Activated naive CD4-positive, alpha-beta T cell treated with anti-CD3 and anti-CD28 coated beads, Interleukin-2, amount 10 ng/mL, durations not matched to agents 7 days and 5 days (primary cell): ENCODE results near the gene PIGU.

Experiments used
- CTCF ChIA-PET: fragments of 350-600 bp; sonication (Branson Sonifier 250); formaldehyde crosslinking; loops from one replicate; lab custom pipeline; 2021; ENCODE audit warnings: antibody characterized with exemption; lab: Charles Lee
- DNase-seq: peaks from one replicate; pipeline ENCODE4 v3.0.0-alpha.2; 2020
- H3K27ac Mint-ChIP-seq: one replicate; pipeline ENCODE4 v1.8.0; 2021; ENCODE audit warnings: mild to moderate bottlenecking, moderate library complexity, mixed read lengths
- H3K27me3 Mint-ChIP-seq: one replicate; pipeline ENCODE4 v1.8.0; 2021; ENCODE audit warnings: mild to moderate bottlenecking, mixed read lengths
- H3K36me3 Mint-ChIP-seq: one replicate; pipeline ENCODE4 v1.8.0; 2021; ENCODE audit warnings: mixed read lengths
- H3K4me1 Mint-ChIP-seq: one replicate; pipeline ENCODE4 v1.8.0; 2021; ENCODE audit warnings: mixed read lengths
- H3K4me3 Mint-ChIP-seq: one replicate; pipeline ENCODE4 v1.8.0; 2021; ENCODE audit warnings: mild to moderate bottlenecking, moderate library complexity, mixed read lengths
- H3K9me3 Mint-ChIP-seq: one replicate; pipeline ENCODE4 v1.8.0; 2021; ENCODE audit warnings: mixed read lengths

The PIGU gene

DNA sequence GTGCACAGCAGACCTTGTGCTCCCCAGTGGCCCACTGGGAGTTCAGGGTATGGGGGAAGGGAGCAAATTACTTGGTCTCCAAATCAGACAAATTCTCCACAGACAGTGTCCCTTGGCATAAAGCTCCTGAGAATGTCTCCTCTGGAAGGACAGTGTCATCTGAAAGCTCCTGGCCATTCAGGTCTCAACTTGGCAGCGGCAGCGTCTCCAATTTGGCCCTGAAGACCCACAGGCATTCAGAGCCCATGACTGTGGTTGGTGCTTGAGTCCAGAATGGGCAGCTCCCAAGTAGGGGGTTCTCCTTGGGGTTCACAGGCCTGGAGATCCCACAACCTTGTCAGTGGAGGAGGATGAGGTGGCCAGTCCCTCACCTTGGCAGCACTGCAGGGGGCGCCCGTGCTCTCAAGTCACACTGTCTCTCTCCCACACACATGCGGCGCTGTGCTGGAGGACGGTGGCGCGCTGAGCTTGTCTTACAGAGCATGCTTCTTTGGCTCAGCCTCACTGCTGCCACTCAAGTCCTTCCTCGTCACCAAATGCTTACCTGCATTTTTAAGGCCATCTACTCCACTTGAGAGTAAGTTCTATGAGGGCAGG is 140.0 kb downstream of the PIGU start:
- H3K4me3 Mint-ChIP-seq: no peak overlapping the region
- no peak overlapping the region for H3K27ac Mint-ChIP-seq
- CTCF ChIA-PET: interaction anchor here (0.5 to 6.3 kb wide), 10 partner anchors 13 to 1168 kb away, joined by 3 to 63 read pairs (median 3); partner anchors contain the start of gene TP53INP2
- H3K36me3 Mint-ChIP-seq: peaks cover 37% of the 10 kb centered on the region
- H3K27me3 Mint-ChIP-seq: no peaks in the 10 kb centered on the region
- H3K9me3 Mint-ChIP-seq: no peaks in the 10 kb centered on the region
- H3K4me1 Mint-ChIP-seq: peaks cover 9% of the 10 kb centered on the region
- DNase-seq: peak; percentile 62

DNA sequence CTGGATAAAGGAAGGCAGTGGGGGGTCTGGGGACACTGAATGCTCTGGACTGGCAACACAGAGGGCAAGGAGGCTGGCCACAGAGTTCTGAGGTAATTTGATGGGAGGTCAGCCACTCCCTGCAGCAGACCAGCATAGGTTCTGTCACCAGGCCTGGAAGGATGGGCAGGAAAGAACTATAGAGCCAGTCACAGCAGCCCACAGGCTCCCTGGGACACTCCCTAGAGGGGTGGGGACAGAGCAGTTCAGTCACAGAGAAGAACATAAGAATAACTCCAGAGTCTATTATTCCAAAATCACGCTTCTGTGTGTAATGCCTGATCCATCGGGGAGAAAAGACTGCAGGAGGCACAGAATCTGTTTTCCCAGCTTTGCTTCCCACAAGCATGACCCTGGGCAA is 141.0 kb downstream of the PIGU start:
- CTCF ChIA-PET: interaction anchor here (1.0 to 6.3 kb wide), 4 partner anchors 168 to 238 kb away, joined by 3 to 63 read pairs (median 10); partner anchors contain the start of gene TP53INP2
- no peak for DNase-seq
- Mint-ChIP-seq H3K4me1 (peaks cover 1% of the 10 kb centered on the region), H3K36me3 (peaks cover 30% of the 10 kb centered on the region), H3K27ac (no peak overlapping the region), H3K9me3 (no peaks in the 10 kb centered on the region), H3K4me3 (no peak overlapping the region), H3K27me3 (no peaks in the 10 kb centered on the region)

GRCh38 chr20:34535301-34535840 is 141.5 kb downstream of the PIGU start:
- no peak overlapping the region for H3K4me3 Mint-ChIP-seq
- H3K27ac Mint-ChIP-seq: no peak overlapping the region
- DNase-seq: no peak
- H3K36me3 Mint-ChIP-seq: peaks cover 28% of the 10 kb centered on the region
- no peaks in the 10 kb centered on the region for H3K9me3 Mint-ChIP-seq
- no peaks in the 10 kb centered on the region for H3K4me1 Mint-ChIP-seq
- CTCF ChIA-PET: interaction anchor here (1.0 to 6.3 kb wide), 5 partner anchors 172 to 238 kb away, joined by 3 to 63 read pairs (median 6); no protein-coding TSS in a partner anchor
- no peaks in the 10 kb centered on the region for H3K27me3 Mint-ChIP-seq

DNA sequence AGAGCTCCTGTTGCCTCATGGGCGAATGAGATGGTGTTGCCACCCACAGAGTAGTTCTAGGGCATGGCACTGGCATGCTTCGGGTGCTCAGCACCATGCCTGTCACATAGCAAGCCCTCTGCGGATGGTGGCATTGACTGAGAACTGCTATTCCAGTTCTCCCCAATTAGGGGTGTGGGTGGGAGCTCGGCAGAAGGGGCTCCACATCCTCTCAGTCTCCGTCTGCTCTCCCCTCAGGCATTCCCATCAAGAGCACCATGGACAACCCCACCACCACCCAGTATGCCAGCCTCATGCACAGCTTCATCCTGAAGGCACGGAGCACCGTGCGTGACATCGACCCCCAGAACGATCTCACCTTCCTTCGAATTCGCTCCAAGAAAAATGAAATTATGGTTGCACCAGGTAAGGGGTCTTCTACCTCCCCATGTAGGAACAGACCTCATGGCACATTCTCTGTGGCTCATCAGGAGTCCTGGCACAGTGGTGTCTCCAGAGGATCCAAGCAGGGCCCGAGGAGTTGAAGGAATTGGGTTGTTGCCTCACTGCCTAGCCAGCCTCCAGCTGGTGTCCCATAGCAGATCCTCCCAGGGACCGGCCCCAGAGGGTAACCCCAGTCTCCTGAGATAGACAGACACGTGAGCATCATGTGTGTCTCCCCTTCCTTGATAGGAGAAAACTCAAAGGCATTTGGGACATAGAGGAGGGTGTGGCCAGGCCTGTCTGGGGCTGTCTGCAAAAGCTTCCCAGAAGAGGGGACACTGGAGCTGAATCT is 142.3 kb downstream of the PIGU start:
- peaks cover 29% of the 10 kb centered on the region for H3K36me3 Mint-ChIP-seq
- no peak overlapping the region for H3K4me3 Mint-ChIP-seq
- no peaks in the 10 kb centered on the region for H3K4me1 Mint-ChIP-seq
- H3K9me3 Mint-ChIP-seq: no peaks in the 10 kb centered on the region
- no peaks in the 10 kb centered on the region for H3K27me3 Mint-ChIP-seq
- no peak overlapping the region for H3K27ac Mint-ChIP-seq
- DNase-seq: no peak
- CTCF ChIA-PET: interaction anchor here (1.6 to 1.9 kb wide), 2 partner anchors 173 to 222 kb away, joined by 4 to 6 read pairs; no protein-coding TSS in a partner anchor

DNA sequence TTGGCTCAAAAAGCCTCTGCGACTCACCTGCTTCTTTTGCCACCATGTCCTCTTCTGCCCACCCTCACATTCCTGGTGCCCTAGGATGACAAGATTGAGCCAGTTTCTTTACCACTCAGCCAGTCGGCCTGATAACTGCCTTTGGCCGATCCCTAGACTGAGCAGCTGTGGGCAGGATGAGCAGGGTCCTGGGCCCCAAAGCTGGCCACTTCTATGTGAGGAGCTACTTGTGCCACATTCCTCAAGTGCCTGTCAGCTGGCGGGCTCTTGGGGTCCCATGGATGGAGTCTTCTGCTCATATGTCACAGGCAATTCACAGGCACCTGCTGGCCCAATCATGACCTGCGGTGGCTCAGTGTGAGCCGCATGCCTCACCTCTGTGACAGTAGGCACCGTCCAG is 144.1 kb downstream of the PIGU start:
- no peak overlapping the region for H3K4me3 Mint-ChIP-seq
- no peak overlapping the region for H3K27ac Mint-ChIP-seq
- no peaks in the 10 kb centered on the region for H3K9me3 Mint-ChIP-seq
- CTCF ChIA-PET: no interaction called here
- no peak for DNase-seq
- H3K27me3 Mint-ChIP-seq: no peaks in the 10 kb centered on the region
- H3K4me1 Mint-ChIP-seq: no peaks in the 10 kb centered on the region
- H3K36me3 Mint-ChIP-seq: peaks cover 34% of the 10 kb centered on the region

- no peak overlapping the region for H3K27ac Mint-ChIP-seq
- peaks cover 37% of the 10 kb centered on the region for H3K36me3 Mint-ChIP-seq
- no peaks in the 10 kb centered on the region for H3K4me1 Mint-ChIP-seq
- CTCF ChIA-PET: interaction anchor here (0.7 to 1.2 kb wide), 2 partner anchors 220 to 223 kb away, joined by 3 to 4 read pairs; no protein-coding TSS in a partner anchor
- H3K9me3 Mint-ChIP-seq: no peaks in the 10 kb centered on the region
- no peaks in the 10 kb centered on the region for H3K27me3 Mint-ChIP-seq
- no peak overlapping the region for H3K4me3 Mint-ChIP-seq
- DNase-seq: no peak
Observed at GRCh38 chr20:34532320-34532719, 144.6 kb downstream of the PIGU start.

DNA sequence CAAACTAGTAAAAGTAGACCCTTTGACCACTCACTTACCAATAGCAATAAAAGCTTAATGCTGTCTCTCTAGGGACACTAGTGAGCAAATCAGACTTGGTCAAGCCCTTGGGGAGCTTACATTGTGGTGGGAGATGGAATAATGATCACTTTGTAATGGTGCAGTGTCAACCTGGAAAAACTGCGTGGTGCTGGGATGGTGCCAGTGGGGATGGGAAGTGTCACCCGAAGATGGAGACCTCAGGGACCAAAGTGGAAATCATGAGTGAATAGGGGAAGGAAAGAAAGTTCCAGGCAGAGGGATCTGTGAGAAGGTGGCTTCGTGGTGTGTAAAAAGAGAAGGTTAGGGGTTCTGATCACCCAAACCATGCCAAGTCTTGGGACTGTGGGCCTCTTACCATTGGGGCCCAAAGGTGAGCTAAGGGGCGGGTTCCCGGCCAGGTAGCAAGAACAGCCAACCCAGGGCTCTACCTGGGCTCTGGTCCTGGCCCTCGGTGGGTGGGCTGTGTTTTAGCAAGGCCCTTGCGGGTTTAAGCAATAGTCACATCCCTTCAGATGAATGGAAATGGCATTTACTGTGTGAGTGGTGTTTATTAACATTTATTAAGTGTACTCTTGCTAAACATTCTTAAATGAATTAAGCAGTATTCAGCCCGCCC is 145.2 kb downstream of the PIGU start:
- DNase-seq: peak; percentile 5
- Mint-ChIP-seq H3K27ac (no peak overlapping the region), H3K27me3 (no peaks in the 10 kb centered on the region), H3K4me1 (no peaks in the 10 kb centered on the region), H3K9me3 (no peaks in the 10 kb centered on the region), H3K36me3 (peaks cover 36% of the 10 kb centered on the region), H3K4me3 (no peak overlapping the region)
- CTCF ChIA-PET: interaction anchor here (0.7 to 1.9 kb wide), 5 partner anchors 8 to 341 kb away, joined by 3 to 17 read pairs (median 4); no protein-coding TSS in a partner anchor

GRCh38 chr20:34530342-34530741 is 146.6 kb downstream of the PIGU start:
- Mint-ChIP-seq H3K9me3 (no peaks in the 10 kb centered on the region), H3K4me3 (no peak overlapping the region)
- CTCF ChIA-PET: interaction anchor here (0.9 to 1.9 kb wide), 3 partner anchors 14 to 340 kb away, joined by 3 to 17 read pairs (median 3); no protein-coding TSS in a partner anchor

DNA sequence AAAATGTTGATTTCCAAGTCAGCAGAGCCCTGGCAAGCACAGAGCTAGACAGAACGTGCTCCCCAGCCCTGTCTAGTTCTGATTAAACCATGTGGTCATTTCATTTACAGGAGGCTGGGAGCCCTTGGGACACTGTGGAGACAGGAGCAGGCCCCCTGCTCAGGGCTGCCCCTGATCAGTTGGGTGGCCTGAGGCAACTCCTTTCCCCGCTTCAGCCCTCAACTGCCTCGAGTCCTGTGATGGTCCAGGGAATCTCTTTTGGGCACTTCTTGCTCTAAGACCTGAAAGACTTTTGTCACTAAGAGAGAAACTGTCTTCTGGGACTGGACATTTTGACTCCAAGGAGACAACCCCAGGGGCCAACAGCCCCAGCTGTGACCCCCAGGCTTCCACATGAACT is 147.2 kb downstream of the PIGU start:
- H3K4me1 Mint-ChIP-seq: no peaks in the 10 kb centered on the region

More at GRCh38 chr20:34530342-34530741, 146.6 kb downstream of the PIGU start:
- H3K27me3 Mint-ChIP-seq: no peaks in the 10 kb centered on the region
- H3K36me3 Mint-ChIP-seq: peaks cover 39% of the 10 kb centered on the region
- DNase-seq: peak; percentile 3
- no peaks in the 10 kb centered on the region for H3K4me1 Mint-ChIP-seq
- no peak overlapping the region for H3K27ac Mint-ChIP-seq

GRCh38 chr20:34528921-34529297 is 148.0 kb downstream of the PIGU start:
- DNase-seq: no peak
- peaks cover 36% of the 10 kb centered on the region for H3K36me3 Mint-ChIP-seq

More for the DNA sequence above, 147.2 kb downstream of the PIGU start:
- peak; percentile 16 for DNase-seq
- Mint-ChIP-seq H3K27ac (no peak overlapping the region), H3K36me3 (peaks cover 36% of the 10 kb centered on the region), H3K27me3 (no peaks in the 10 kb centered on the region), H3K4me3 (no peak overlapping the region), H3K9me3 (no peaks in the 10 kb centered on the region)
- CTCF ChIA-PET: interaction anchor here (0.9 to 1.9 kb wide), 2 partner anchors 13 to 217 kb away, joined by 3 to 17 read pairs; no protein-coding TSS in a partner anchor

DNA sequence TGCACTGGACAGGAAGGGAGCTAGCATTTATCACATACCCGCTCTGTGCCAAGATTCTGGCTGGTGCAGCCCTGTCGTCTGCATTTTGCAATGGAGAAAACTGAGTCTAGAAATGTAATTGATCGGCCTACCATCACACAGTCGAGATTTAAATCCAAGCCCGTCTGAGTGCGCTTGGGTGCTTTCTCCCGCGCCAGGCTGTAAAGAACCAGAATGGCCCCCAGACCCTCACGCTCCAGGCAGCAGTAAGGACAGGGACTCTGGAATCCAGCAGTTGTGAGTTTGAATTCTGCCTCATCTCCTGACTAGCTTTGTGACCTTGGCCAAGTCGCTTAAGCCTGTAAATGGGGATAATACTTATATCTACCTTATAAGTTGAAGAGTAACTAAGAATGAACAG is 149.9 kb downstream of the PIGU start:
- Mint-ChIP-seq H3K27ac (no peak overlapping the region), H3K4me1 (peaks cover 8% of the 10 kb centered on the region), H3K27me3 (no peaks in the 10 kb centered on the region), H3K9me3 (no peaks in the 10 kb centered on the region), H3K36me3 (peaks cover 38% of the 10 kb centered on the region), H3K4me3 (no peak overlapping the region)
- CTCF ChIA-PET: interaction anchor here (1.4 to 1.8 kb wide), 2 partner anchors 12 to 214 kb away, joined by 7 to 10 read pairs; no protein-coding TSS in a partner anchor
- no peak for DNase-seq

More at GRCh38 chr20:34528921-34529297, 148.0 kb downstream of the PIGU start:
- Mint-ChIP-seq H3K27me3 (no peaks in the 10 kb centered on the region), H3K9me3 (no peaks in the 10 kb centered on the region), H3K27ac (no peak overlapping the region), H3K4me1 (no peaks in the 10 kb centered on the region), H3K4me3 (no peak overlapping the region)
- CTCF ChIA-PET: no interaction called here

- H3K27me3 Mint-ChIP-seq: no peaks in the 10 kb centered on the region
- H3K4me1 Mint-ChIP-seq: peaks cover 9% of the 10 kb centered on the region
- no peak overlapping the region for H3K27ac Mint-ChIP-seq
- H3K9me3 Mint-ChIP-seq: no peaks in the 10 kb centered on the region
- H3K4me3 Mint-ChIP-seq: no peak overlapping the region
- H3K36me3 Mint-ChIP-seq: peaks cover 39% of the 10 kb centered on the region
- no peak for DNase-seq
- CTCF ChIA-PET: interaction anchor here (1.4 to 1.8 kb wide), 2 partner anchors 12 to 214 kb away, joined by 7 to 10 read pairs; no protein-coding TSS in a partner anchor
Observed at GRCh38 chr20:34526466-34526865, 150.4 kb downstream of the PIGU start.

- H3K4me1 Mint-ChIP-seq: peaks cover 9% of the 10 kb centered on the region
- no peak overlapping the region for H3K27ac Mint-ChIP-seq
Observed at GRCh38 chr20:34525709-34526416, 151.0 kb downstream of the PIGU start.

More at GRCh38 chr20:34525709-34526416, 151.0 kb downstream of the PIGU start:
- no peaks in the 10 kb centered on the region for H3K9me3 Mint-ChIP-seq
- no peak overlapping the region for H3K4me3 Mint-ChIP-seq
- H3K36me3 Mint-ChIP-seq: peaks cover 38% of the 10 kb centered on the region
- no peak for DNase-seq
- H3K27me3 Mint-ChIP-seq: no peaks in the 10 kb centered on the region
- CTCF ChIA-PET: interaction anchor here (1.8 to 12.3 kb wide), 2 partner anchors 213 kb away, joined by 10 to 142 read pairs; no protein-coding TSS in a partner anchor
